Fibroblast of the aortic adventitia (primary cell): ENCODE measurements around the gene GRIA4. TPM values are rescaled to one million over a fixed set of nuclear protein-coding genes. Genes with fewer than 3 reads are reported as not detected.

Experiments used
- DNase-seq: peaks from one replicate; pipeline ENCODE4 v3.0.0-alpha.2; 2010; ENCODE audit warnings: low read depth
- H3K4me3 ChIP-seq: 2 replicates; pipeline ENCODE4 v1.5.1; 2011; ENCODE audit warnings: low read depth, mild to moderate bottlenecking, control low read depth, low read length, moderate library complexity
- CTCF ChIP-seq: IDR thresholded peaks from 2 replicates; pipeline ENCODE4 v1.5.1; 2011; ENCODE audit warnings: mild to moderate bottlenecking, low read length, control low read depth, inconsistent platforms; ENCODE audit not compliant: insufficient read depth
- total RNA-seq: library from RNA; depleted of rRNA; stranded (reverse); fragments of >200 nt; gene quantifications from 2 replicates; pipeline ENCODE4 v1.2.3, GENCODE V29; 2012; ENCODE audit warnings: low replicate concordance

GRIA4 gene
- total RNA-seq, 1 donor: under 0.01 TPM

GRCh38 chr11:105933695-105934094 is 323.8 kb downstream of the GRIA4 start:
- no peak for DNase-seq
- no peak for TF ChIP-seq CTCF
- no peak overlapping the region for H3K4me3 ChIP-seq

- DNase-seq: no peak
- H3K4me3 ChIP-seq: no peak overlapping the region
- no peak for TF ChIP-seq CTCF
Observed at GRCh38 chr11:105935791-105936190, 325.9 kb downstream of the GRIA4 start.

GRCh38 chr11:105937331-105937730 is 327.5 kb downstream of the GRIA4 start:
- H3K4me3 ChIP-seq: no peak overlapping the region
- no peak for TF ChIP-seq CTCF
- DNase-seq: peak; percentile 11

GRCh38 chr11:105937738-105938137 is 327.9 kb downstream of the GRIA4 start:
- TF ChIP-seq CTCF: no peak
- no peak for DNase-seq
- H3K4me3 ChIP-seq: no peak overlapping the region

GRCh38 chr11:105942921-105943320 is 333.0 kb downstream of the GRIA4 start:
- no peak for DNase-seq
- no peak for TF ChIP-seq CTCF

GRCh38 chr11:105948918-105949590 is 339.2 kb downstream of the GRIA4 start:
- no peak for DNase-seq
- no peak for TF ChIP-seq CTCF
- H3K4me3 ChIP-seq: no peak overlapping the region

More at GRCh38 chr11:105942921-105943320, 333.0 kb downstream of the GRIA4 start:
- H3K4me3 ChIP-seq: no peak overlapping the region

GRCh38 chr11:105953886-105954285 is 344.0 kb downstream of the GRIA4 start:
- DNase-seq: no peak
- TF ChIP-seq CTCF: no peak
- no peak overlapping the region for H3K4me3 ChIP-seq
